Activated T-cell treated with anti-CD3 and anti-CD28 coated beads, Interleukin-2, amount 50 U/mL, for 24 hours (primary cell): ENCODE data around the gene PRPF19.

Experiments
- DNase-seq: peaks from one replicate; pipeline ENCODE4 v3.0.0-alpha.2; 2020
- H3K27ac Mint-ChIP-seq: 2 replicates; pipeline ENCODE4 v1.8.0; 2020; ENCODE audit warnings: mild to moderate bottlenecking, mixed read lengths
- H3K27me3 Mint-ChIP-seq: 2 replicates; pipeline ENCODE4 v1.8.0; 2020; ENCODE audit warnings: mixed read lengths
- H3K36me3 Mint-ChIP-seq: 2 replicates; pipeline ENCODE4 v1.8.0; 2020; ENCODE audit warnings: low read depth, mixed read lengths
- H3K4me1 Mint-ChIP-seq: 2 replicates; pipeline ENCODE4 v1.8.0; 2020; ENCODE audit warnings: low read depth, mixed read lengths
- H3K4me3 Mint-ChIP-seq: 2 replicates; pipeline ENCODE4 v1.8.0; 2020; ENCODE audit warnings: mild to moderate bottlenecking, moderate library complexity, mixed read lengths
- H3K9me3 Mint-ChIP-seq: 2 replicates; pipeline ENCODE4 v1.8.0; 2020; ENCODE audit warnings: mixed read lengths

The PRPF19 gene

DNA sequence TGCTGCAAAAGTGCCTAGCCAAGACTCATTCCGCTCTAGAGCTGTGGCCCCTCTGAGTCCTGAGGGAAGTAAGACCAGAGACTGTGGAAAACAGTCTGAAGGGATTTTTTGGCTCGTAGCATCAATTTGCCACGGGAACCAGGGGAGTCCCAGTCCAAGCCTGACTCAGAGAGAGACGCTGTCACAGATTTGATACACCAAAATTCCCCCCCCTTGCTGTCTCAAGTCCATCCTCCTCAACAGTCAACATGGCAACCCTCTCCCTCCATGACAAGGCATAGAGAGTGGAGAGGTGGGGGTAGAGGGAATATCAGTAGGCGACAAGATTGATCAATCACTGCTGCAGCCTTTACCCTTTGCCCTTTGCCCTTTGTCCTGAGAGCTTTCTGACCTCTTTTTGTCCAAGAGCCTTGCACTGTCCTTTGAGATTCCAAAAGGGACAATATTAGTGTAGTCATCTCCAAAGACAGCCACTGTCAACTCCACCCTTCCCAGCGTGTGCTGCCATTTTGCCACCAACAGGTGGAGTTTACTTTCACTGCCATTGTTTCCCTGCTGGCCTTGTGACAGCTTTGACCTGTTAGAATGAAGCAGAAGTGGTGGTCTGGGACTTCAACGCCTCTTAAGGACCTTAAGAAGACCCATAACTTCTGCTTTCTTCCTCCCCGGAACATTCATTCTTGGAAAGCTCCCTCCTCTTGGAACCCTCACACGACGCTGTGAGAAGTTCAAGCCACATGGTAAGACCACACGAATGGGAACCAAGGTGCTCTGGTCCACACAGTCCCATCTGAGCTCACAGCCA is 38.3 kb upstream of the PRPF19 start:
- H3K27me3 Mint-ChIP-seq, result no peaks in the 10 kb centered on the region
- DNase-seq, result no peak
- H3K4me1 Mint-ChIP-seq, result peaks cover 11% of the 10 kb centered on the region
- no peaks in the 10 kb centered on the region for H3K36me3 Mint-ChIP-seq
- H3K9me3 Mint-ChIP-seq, result no peaks in the 10 kb centered on the region
- no peak overlapping the region for H3K27ac Mint-ChIP-seq
- H3K4me3 Mint-ChIP-seq, result no peak overlapping the region

DNA sequence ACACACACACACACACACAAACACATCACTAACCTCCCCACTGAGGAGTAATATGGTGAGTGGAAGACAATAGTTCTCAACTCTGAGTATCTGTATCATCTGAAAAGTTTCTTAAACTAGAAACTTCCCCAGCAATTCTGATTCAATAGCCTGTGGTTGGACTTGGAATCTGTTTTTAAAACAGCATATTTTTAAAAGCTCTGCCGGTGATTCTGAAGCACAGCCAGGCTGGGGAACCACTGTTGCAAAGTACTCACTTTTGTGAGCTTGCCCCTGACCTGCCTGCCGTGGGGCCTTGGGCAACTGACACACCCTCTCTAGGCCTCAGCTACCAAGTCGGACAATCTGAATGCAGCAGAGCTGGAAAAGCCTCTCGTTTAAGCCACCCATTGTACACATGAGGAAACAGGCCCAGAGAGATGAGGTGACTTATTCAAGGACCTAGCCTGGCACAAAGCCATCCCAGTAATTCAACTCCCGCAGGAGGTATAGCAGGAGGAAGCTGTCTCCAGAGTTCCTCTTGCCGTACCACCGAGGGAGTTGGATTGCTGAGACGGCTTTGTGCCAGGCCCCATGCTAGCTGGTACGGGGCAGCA is 36.7 kb upstream of the PRPF19 start:
- no peaks in the 10 kb centered on the region for H3K27me3 Mint-ChIP-seq
- peaks cover 7% of the 10 kb centered on the region for H3K4me1 Mint-ChIP-seq
- H3K4me3 Mint-ChIP-seq, result no peak overlapping the region

DNA sequence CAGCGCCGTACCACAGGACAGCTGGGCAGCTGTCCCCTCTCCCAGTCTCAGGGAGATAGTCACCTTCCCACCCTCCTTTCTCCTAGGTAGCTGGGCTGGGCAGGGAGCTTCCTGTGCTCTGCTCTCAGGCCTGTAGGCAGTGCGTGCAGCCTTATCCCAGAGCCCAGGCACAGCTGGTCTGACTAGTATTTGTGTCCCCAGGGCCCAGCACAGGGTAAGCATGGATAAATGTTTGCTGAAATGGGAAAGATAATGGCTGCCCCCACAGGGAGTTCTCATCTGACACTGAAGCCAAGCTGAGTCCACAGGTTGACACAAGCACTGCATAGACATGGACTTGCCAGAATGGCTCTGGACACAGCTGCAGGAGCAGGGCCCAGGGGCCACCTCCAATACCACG is 35.8 kb upstream of the PRPF19 start:
- H3K4me3 Mint-ChIP-seq, result no peak overlapping the region

More for the DNA sequence above, 36.7 kb upstream of the PRPF19 start:
- H3K9me3 Mint-ChIP-seq, result no peaks in the 10 kb centered on the region
- no peaks in the 10 kb centered on the region for H3K36me3 Mint-ChIP-seq
- no peak overlapping the region for H3K27ac Mint-ChIP-seq
- no peak for DNase-seq

DNA sequence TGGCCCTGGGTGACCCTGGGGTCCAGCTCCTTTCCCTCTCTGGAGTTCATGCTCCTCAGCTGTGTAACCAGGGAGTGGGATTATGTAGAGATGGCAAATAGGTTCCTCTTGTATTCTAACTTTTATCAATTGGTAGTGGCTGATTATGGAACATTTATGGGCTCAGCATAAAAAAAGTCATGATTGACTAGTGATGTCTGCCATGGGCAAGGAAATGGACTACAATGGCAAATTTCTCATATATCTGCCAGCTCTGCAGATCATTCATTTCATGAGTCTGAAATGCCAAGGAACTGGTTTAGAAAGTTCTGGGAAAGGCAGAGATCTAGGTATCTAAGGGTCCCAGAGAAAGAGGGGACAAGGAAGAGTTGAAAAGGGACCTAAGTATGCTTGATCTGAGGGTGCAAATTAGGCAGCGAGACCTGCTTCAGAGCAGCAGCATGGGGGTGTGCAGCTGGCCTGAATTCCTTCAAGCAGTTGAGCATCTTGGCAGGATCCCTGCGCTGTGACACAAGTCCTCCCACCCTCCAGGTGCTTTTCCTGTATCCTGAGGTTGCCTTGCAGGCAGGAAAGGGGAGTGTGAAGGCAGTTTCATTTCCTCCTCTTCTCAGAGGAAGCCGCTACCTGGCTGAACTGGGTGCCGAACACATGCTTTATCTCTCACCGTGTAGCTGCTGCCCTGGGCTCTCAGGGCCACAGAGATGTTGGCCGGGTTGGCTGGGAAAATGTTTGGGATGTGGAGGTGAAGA is 35.2 kb upstream of the PRPF19 start:
- Mint-ChIP-seq H3K4me3 (no peak overlapping the region), H3K9me3 (no peaks in the 10 kb centered on the region), H3K27me3 (no peaks in the 10 kb centered on the region), H3K4me1 (peaks cover 7% of the 10 kb centered on the region), H3K36me3 (no peaks in the 10 kb centered on the region), H3K27ac (no peak overlapping the region)
- no peak for DNase-seq

More for the DNA sequence above, 35.8 kb upstream of the PRPF19 start:
- DNase-seq, result no peak
- Mint-ChIP-seq H3K27me3 (no peaks in the 10 kb centered on the region), H3K9me3 (no peaks in the 10 kb centered on the region), H3K36me3 (no peaks in the 10 kb centered on the region), H3K27ac (no peak overlapping the region), H3K4me1 (peaks cover 7% of the 10 kb centered on the region)

DNA sequence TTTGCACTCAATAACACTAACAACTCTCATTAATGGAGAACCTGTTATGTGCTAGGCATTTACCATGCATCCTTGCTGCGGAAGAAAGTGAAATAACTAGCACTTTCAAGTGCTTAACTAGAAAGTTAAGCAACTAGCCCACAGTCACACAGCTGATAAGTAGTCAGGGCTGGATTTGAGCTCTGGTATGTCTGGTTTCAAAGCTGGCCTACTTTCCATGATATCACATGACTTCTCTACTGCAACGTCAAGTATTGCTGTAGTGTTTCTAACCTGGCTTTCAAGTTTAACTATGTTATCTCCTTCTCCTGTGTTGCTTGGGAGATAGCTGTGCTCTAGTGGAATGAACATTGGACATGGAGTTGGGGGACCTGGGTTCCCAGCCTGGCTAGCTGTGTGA is 33.5 kb upstream of the PRPF19 start:
- H3K4me3 Mint-ChIP-seq, result no peak overlapping the region
- H3K36me3 Mint-ChIP-seq, result no peaks in the 10 kb centered on the region
- peaks cover 7% of the 10 kb centered on the region for H3K4me1 Mint-ChIP-seq
- H3K27ac Mint-ChIP-seq, result peak overlapping the region; percentile 3
- H3K9me3 Mint-ChIP-seq, result no peaks in the 10 kb centered on the region
- DNase-seq, result no peak
- H3K27me3 Mint-ChIP-seq, result no peaks in the 10 kb centered on the region

DNA sequence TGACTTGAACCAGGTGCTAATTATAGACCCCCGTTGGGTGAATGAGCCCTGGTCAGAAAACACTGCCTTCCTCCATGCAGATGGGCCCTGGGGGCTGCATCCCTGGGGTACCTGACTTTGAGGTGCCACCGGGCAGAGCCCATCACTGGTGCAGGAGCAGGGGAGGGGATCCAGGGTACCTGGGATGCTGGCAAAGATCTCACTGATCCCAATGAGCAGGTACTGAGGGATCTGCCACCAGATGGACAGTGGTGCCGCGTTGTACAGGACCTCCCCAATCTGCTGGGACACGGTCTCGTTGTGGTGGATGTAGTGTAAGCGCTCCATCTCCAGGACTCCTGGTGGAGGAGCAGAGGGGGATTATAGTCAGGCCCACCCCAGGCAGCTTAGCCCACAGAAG is 32.9 kb upstream of the PRPF19 start:
- H3K4me1 Mint-ChIP-seq, result peaks cover 7% of the 10 kb centered on the region
- no peaks in the 10 kb centered on the region for H3K9me3 Mint-ChIP-seq
- H3K27ac Mint-ChIP-seq, result no peak overlapping the region
- H3K4me3 Mint-ChIP-seq, result no peak overlapping the region
- H3K36me3 Mint-ChIP-seq, result no peaks in the 10 kb centered on the region
- no peak for DNase-seq
- H3K27me3 Mint-ChIP-seq, result no peaks in the 10 kb centered on the region

DNA sequence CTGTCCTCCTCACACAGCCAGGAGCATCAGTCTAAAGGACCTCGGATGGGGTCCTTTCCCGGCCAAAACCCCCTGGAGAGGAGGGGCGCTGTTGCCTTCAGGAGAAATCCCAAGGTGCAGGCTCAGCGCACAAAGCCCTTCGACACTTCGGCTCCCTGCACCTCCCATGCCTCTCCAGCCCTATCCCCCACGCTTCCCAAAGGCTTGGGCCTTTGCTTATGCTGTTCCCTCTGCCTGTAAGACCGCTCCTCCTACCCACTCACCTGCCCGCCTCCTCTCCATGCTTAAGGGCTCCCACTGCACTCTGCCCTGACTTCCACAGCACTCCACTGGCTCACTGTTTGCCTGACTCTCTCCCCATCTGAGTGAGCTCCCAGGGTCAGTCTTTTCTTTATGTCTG is 32.1 kb upstream of the PRPF19 start:
- H3K36me3 Mint-ChIP-seq, result no peaks in the 10 kb centered on the region
- no peak for DNase-seq
- H3K4me3 Mint-ChIP-seq, result no peak overlapping the region
- H3K9me3 Mint-ChIP-seq, result no peaks in the 10 kb centered on the region
- H3K4me1 Mint-ChIP-seq, result peaks cover 7% of the 10 kb centered on the region
- peaks cover 5% of the 10 kb centered on the region for H3K27me3 Mint-ChIP-seq
- no peak overlapping the region for H3K27ac Mint-ChIP-seq

DNA sequence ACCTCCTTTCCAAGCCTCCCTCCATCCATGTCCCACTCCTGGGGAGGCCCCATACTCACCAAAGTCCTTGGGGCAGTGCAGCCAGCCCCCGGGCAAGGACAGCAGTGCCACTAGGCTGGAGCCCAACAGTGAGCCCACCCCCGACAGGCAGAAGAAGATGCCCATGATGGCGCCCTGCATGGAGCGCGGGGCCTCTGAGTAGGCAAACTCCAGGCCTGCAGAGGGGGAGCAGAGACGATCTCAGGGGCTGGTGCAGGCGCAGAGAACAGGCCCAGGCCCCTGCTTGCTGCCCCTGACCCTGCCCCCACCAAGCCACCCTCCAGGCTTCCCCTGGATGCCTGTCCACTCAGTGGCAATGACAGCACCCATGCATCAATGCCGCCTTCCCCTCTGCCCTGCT is 31.4 kb upstream of the PRPF19 start:
- Mint-ChIP-seq H3K4me3 (no peak overlapping the region), H3K27ac (no peak overlapping the region)

DNA sequence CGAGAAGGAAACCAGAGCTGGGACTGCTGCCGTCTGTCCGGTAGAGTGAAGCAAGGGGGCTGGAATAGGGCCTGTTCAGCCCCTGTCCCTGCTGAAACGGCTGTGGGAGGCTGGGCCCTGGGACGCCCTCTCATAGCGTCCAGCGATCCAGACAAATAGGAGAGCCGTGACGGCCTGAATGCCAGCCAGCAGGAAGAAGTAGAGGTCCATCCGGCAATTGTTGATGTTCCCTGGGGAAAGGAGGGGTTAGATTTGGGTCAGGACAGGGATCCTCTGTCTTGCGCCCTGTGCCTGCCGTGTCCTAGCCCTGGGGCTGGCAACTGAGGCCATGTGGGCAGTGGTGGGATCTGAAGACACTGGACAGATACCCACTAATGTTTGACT is 30.8 kb upstream of the PRPF19 start:
- H3K27ac Mint-ChIP-seq, result no peak overlapping the region
- DNase-seq, result no peak
- H3K4me1 Mint-ChIP-seq, result peaks cover 7% of the 10 kb centered on the region
- no peaks in the 10 kb centered on the region for H3K36me3 Mint-ChIP-seq
- H3K9me3 Mint-ChIP-seq, result no peaks in the 10 kb centered on the region
- peaks cover 5% of the 10 kb centered on the region for H3K27me3 Mint-ChIP-seq
- no peak overlapping the region for H3K4me3 Mint-ChIP-seq

More for the DNA sequence above, 31.4 kb upstream of the PRPF19 start:
- Mint-ChIP-seq H3K27me3 (peaks cover 5% of the 10 kb centered on the region), H3K36me3 (no peaks in the 10 kb centered on the region), H3K9me3 (no peaks in the 10 kb centered on the region), H3K4me1 (peaks cover 7% of the 10 kb centered on the region)
- DNase-seq, result no peak

DNA sequence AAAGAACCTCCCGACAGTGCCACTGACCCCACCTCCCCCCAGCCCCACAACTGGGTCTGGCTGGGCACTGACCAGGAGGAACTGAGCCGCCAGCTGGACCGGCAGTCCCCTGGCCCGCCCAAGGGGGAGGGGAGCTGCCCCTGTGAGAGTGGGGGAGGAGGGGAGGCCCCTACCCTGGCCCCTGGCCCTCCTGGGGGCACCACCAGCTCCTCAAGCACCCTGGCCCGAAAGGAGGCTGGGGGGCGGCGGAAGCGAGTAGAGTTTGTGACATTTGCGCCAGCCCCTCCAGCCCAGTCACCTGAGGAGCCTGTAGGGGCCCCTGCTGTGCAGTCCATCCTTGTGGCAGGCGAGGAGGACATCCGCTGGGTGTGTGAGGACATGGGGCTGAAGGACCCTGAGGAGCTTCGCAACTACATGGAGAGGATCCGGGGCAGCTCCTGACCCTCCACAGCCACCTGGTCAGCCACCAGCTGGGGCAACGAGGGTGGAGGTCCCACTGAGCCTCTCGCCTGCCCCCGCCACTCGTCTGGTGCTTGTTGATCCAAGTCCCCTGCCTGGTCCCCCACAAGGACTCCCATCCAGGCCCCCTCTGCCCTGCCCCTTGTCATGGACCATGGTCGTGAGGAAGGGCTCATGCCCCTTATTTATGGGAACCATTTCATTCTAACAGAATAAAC is 30.2 kb upstream of the PRPF19 start:
- DNase-seq, result no peak
- Mint-ChIP-seq H3K9me3 (no peaks in the 10 kb centered on the region), H3K36me3 (no peaks in the 10 kb centered on the region), H3K27me3 (peaks cover 5% of the 10 kb centered on the region), H3K27ac (no peak overlapping the region), H3K4me1 (peaks cover 7% of the 10 kb centered on the region), H3K4me3 (no peak overlapping the region)

DNA sequence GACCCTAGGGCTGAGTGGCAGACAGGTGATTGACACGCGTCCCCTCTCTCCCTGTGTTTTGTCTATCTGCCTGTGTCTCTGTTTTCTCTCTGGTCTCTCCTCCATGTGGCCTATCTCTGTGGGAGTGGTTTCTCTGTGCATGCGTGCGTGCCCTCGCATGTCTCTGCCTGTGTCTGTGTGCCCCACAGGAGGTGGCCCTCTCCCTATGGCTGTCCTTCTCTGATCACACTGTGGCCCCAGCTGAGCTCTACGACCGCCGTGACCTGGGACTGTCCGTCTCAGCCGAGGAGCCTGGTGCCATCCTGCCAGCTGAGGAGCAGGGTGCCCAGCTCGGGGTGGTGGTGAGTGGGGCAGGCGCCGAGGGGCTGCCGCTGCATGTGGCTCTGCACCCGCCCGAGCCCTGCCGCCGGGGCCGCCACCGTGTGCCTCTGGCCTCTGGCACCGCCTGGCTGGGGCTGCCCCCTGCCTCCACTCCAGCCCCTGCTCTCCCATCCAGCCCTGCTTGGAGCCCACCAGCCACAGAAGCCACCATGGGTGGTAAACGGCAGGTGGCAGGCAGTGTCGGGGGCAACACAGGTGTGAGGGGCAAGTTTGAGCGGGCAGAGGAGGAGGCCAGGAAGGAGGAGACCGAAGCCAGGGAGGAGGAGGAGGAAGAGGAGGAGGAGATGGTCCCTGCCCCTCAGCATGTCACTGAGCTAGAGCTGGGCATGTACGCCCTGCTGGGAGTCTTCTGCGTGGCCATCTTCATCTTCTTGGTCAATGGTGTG is 29.5 kb upstream of the PRPF19 start:
- DNase-seq, result no peak
- Mint-ChIP-seq H3K27me3 (peaks cover 5% of the 10 kb centered on the region), H3K4me3 (no peak overlapping the region), H3K9me3 (no peaks in the 10 kb centered on the region), H3K4me1 (peaks cover 7% of the 10 kb centered on the region), H3K27ac (no peak overlapping the region), H3K36me3 (no peaks in the 10 kb centered on the region)

DNA sequence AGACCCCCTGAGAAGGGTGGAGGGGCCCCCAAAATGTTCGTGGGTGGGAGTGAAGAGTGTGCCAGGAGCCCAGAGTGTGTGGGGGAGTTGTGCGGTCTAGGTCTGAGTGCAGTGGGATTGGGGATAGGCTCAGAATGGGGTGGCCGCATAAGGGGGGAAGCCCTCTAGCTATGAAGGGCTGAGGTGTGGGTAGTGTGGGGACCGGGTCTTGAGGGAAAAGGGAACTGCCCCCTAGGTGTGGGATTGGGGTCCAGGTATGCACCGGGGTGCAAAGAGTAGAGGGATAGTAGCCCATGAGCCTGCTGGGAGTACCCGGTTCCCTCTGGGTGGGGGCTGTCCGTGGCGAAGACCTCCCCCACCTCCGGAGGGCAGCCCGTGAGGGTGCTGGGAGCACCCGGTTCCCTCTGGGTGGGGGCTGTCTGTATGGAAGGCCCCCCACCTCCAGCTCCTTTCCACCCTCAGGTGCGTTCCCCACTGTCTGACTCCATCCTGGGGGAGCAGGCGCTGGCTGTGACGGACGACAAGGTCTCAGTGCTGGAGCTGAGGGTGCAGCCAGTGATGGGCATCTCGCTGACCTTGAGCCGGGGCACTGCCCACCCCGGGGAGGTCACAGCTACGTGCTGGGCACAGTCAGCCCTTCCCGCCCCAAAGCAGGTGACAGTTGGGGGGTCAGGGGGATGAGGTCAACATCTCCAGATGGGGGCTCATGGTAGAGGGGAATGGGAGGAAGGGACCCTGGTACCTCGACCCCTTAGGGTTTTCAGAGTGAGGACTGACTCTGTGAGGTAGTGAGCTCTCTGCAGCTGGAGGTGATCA is 28.6 kb upstream of the PRPF19 start:
- no peak overlapping the region for H3K4me3 Mint-ChIP-seq
- H3K27me3 Mint-ChIP-seq, result peaks cover 5% of the 10 kb centered on the region
- H3K36me3 Mint-ChIP-seq, result no peaks in the 10 kb centered on the region

DNA sequence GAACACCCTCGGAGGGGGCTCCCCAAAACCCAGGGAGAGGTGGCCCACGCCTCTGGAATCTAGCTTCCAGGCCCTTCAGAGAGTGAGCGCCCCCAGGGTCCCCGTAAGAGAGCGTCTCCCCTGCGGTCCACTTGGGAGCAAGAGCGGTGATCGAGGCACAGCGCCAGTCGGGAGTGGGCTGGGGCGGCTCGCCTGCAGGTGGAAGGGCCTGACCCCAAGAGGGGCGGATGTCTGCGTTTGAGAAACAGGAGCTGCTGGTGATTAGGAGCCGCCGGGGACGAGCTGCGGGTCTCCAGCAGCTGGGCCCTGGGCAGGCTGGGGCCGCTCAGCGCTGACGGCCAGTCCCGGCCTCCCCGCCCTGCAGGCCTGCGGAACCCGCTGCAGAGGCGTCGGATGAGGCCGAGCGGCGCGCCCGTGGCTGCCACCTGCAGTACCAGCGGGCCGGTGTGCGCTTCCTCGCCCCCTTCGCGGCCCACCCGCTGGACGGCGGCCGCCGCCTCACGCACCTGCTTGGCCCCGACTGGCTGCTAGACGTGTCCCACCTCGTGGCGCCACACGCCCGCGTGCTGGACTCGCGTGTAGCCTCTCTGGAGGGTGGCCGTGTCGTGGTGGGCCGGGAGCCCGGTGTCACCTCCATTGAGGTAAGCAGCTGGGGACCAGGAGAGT is 27.9 kb upstream of the PRPF19 start:
- H3K27ac Mint-ChIP-seq, result no peak overlapping the region
- no peaks in the 10 kb centered on the region for H3K36me3 Mint-ChIP-seq
- no peaks in the 10 kb centered on the region for H3K9me3 Mint-ChIP-seq
- no peaks in the 10 kb centered on the region for H3K4me1 Mint-ChIP-seq
- H3K27me3 Mint-ChIP-seq, result peaks cover 5% of the 10 kb centered on the region
- no peak overlapping the region for H3K4me3 Mint-ChIP-seq
- DNase-seq, result no peak

More for the DNA sequence above, 28.6 kb upstream of the PRPF19 start:
- DNase-seq, result no peak
- Mint-ChIP-seq H3K27ac (no peak overlapping the region), H3K4me1 (peaks cover 3% of the 10 kb centered on the region), H3K9me3 (no peaks in the 10 kb centered on the region)
